ENCODE results near the gene ASPM.

ASPM gene

GRCh38 chr1:197124376-197124775 lies 22.1 kb downstream of the ASPM start:
- peaks cover 67% of the 10 kb centered on the region for H3K36me3 ChIP-seq
- no peaks in the 10 kb centered on the region for H3K27me3 ChIP-seq
- H3K4me3 ChIP-seq (ENCODE audit: low read depth, low read length), result no peak overlapping the region
- H3K9me3 ChIP-seq, result no peaks in the 10 kb centered on the region
- H3K4me1 ChIP-seq, result no peaks in the 10 kb centered on the region
- TF ChIP-seq CTCF (IDR thresholded peaks at IDR 0.05; ENCODE audit: low read depth, low read length), result no peak
- DNase-seq, result no peak

- H3K4me1 ChIP-seq, result no peaks in the 10 kb centered on the region
- TF ChIP-seq CTCF (IDR thresholded peaks at IDR 0.05; ENCODE audit: low read depth, low read length), result no peak
- H3K27me3 ChIP-seq, result no peaks in the 10 kb centered on the region
- no peak overlapping the region for H3K4me3 ChIP-seq (ENCODE audit: low read depth, low read length)
- H3K9me3 ChIP-seq, result no peaks in the 10 kb centered on the region
- peaks cover 39% of the 10 kb centered on the region for H3K36me3 ChIP-seq
- no peak for DNase-seq
Observed at GRCh38 chr1:197116156-197116555, 30.3 kb downstream of the ASPM start.

- Histone ChIP-seq H3K4me1 (no peaks in the 10 kb centered on the region), H3K27me3 (no peaks in the 10 kb centered on the region), H3K9me3 (no peaks in the 10 kb centered on the region), H3K36me3 (peaks cover 50% of the 10 kb centered on the region), H3K4me3 (ENCODE audit: low read depth, low read length) (no peak overlapping the region)
- TF ChIP-seq CTCF (IDR thresholded peaks at IDR 0.05; ENCODE audit: low read depth, low read length), result no peak
- no peak for DNase-seq
Observed at GRCh38 chr1:197106869-197107268, 39.6 kb downstream of the ASPM start.

- TF ChIP-seq CTCF (IDR thresholded peaks at IDR 0.05; ENCODE audit: low read depth, low read length), result no peak
- no peak for DNase-seq
- no peaks in the 10 kb centered on the region for H3K27me3 ChIP-seq
- H3K4me1 ChIP-seq, result no peaks in the 10 kb centered on the region
- no peaks in the 10 kb centered on the region for H3K9me3 ChIP-seq
- H3K4me3 ChIP-seq (ENCODE audit: low read depth, low read length), result no peak overlapping the region
- H3K36me3 ChIP-seq, result peaks cover 49% of the 10 kb centered on the region
Observed at GRCh38 chr1:197103300-197103699, 43.2 kb downstream of the ASPM start.

- no peaks in the 10 kb centered on the region for H3K9me3 ChIP-seq
- no peaks in the 10 kb centered on the region for H3K4me1 ChIP-seq
- no peaks in the 10 kb centered on the region for H3K27me3 ChIP-seq
- no peak overlapping the region for H3K4me3 ChIP-seq (ENCODE audit: low read depth, low read length)
- no peak for DNase-seq
- peaks cover 47% of the 10 kb centered on the region for H3K36me3 ChIP-seq
- no peak for TF ChIP-seq CTCF (IDR thresholded peaks at IDR 0.05; ENCODE audit: low read depth, low read length)
Observed at GRCh38 chr1:197101978-197102377, 44.5 kb downstream of the ASPM start.

- DNase-seq, result no peak
- Histone ChIP-seq H3K4me3 (ENCODE audit: low read depth, low read length) (no peak overlapping the region), H3K9me3 (no peaks in the 10 kb centered on the region), H3K4me1 (no peaks in the 10 kb centered on the region), H3K27me3 (no peaks in the 10 kb centered on the region), H3K36me3 (peaks cover 39% of the 10 kb centered on the region)
- no peak for TF ChIP-seq CTCF (IDR thresholded peaks at IDR 0.05; ENCODE audit: low read depth, low read length)
Observed at GRCh38 chr1:197100677-197101076, 45.8 kb downstream of the ASPM start.

Measured in BE2C (cell line).